CD8-positive, alpha-beta memory T cell (primary cell): ENCODE measurements around the gene CNTN6. TPM values are rescaled to one million over a fixed set of nuclear protein-coding genes. Genes with fewer than 3 reads are reported as not detected.

Experiments used
- CTCF ChIA-PET: fragments of 350-600 bp; sonication (Branson Sonifier 250); formaldehyde crosslinking; loops from one replicate; lab custom pipeline; 2021; ENCODE audit warnings: antibody characterized with exemption; lab: Charles Lee
- POLR2A ChIA-PET: fragments of 350-600 bp; sonication (Branson Sonifier 250); formaldehyde crosslinking; loops from one replicate; lab custom pipeline; 2021; ENCODE audit warnings: antibody characterized with exemption; lab: Charles Lee
- DNase-seq, 5 donors: peaks; one replicate each; pipeline versions ENCODE4 v3.0.0 to v3.0.0-alpha.2; 2020 to 2022; ENCODE audit warnings: mixed read lengths in 1 of 5
- H3K27ac ChIP-seq: one replicate; pipeline ENCODE4 v1.7.0; 2013; ENCODE audit warnings: low read depth, mild to moderate bottlenecking, low read length, moderate library complexity
- H3K27me3 ChIP-seq: 2 replicates; pipeline ENCODE4 v1.7.0; 2013; ENCODE audit warnings: low read length, mild to moderate bottlenecking; ENCODE audit not compliant: insufficient read depth, poor library complexity, severe bottlenecking
- H3K36me3 ChIP-seq: 2 replicates; pipeline ENCODE4 v1.7.0; 2013; ENCODE audit warnings: mild to moderate bottlenecking, low read length, moderate library complexity; ENCODE audit not compliant: insufficient read depth
- H3K4me1 ChIP-seq: 2 replicates; pipeline ENCODE4 v1.7.0; 2013; ENCODE audit warnings: mild to moderate bottlenecking, low read length, moderate library complexity; ENCODE audit not compliant: insufficient read depth
- H3K4me3 ChIP-seq: 2 replicates; pipeline ENCODE4 v1.7.0; 2013; ENCODE audit warnings: mild to moderate bottlenecking, low read length
- H3K9me3 ChIP-seq: 2 replicates; pipeline ENCODE4 v1.7.0; 2013; ENCODE audit warnings: mild to moderate bottlenecking, low read length
- H3K27ac Mint-ChIP-seq, 8 donors: one replicate each; pipeline ENCODE4 v1.8.0; 2020 to 2021; ENCODE audit warnings: mixed read lengths in 8 of 8, mild to moderate bottlenecking in 6 of 8, inconsistent platforms in 3 of 8, moderate library complexity in 3 of 8
- H3K27me3 Mint-ChIP-seq, 2 donors: one replicate each; pipeline ENCODE4 v1.8.0; 2020 to 2021; ENCODE audit warnings: mixed read lengths in 2 of 2, mild to moderate bottlenecking in 1 of 2, moderate library complexity in 1 of 2
- H3K36me3 Mint-ChIP-seq, 3 donors: one replicate each; pipeline ENCODE4 v1.8.0; 2020 to 2021; ENCODE audit warnings: mixed read lengths in 3 of 3, inconsistent platforms in 1 of 3, mild to moderate bottlenecking in 1 of 3
- H3K4me1 Mint-ChIP-seq, 3 donors: one replicate each; pipeline ENCODE4 v1.8.0; 2020 to 2021; ENCODE audit warnings: mixed read lengths in 3 of 3, inconsistent platforms in 1 of 3, mild to moderate bottlenecking in 1 of 3
- H3K4me3 Mint-ChIP-seq, 7 donors: one replicate each; pipeline ENCODE4 v1.8.0; 2020 to 2021; ENCODE audit warnings: mixed read lengths in 7 of 7, mild to moderate bottlenecking in 6 of 7, moderate library complexity in 4 of 7, inconsistent platforms in 2 of 7
- H3K9me3 Mint-ChIP-seq, 5 donors: one replicate each; pipeline ENCODE4 v1.8.0; 2020 to 2022; ENCODE audit warnings: mixed read lengths in 5 of 5, mild to moderate bottlenecking in 3 of 5, moderate library complexity in 2 of 5, inconsistent platforms in 1 of 5
- polyA plus RNA-seq: library from polyadenylated mRNA; unstranded; fragments of 300-500 nt; fragmentation: Illumina TruSeq; gene quantifications from one replicate; pipeline ENCODE4 v1.2.3, GENCODE V29; 2021
- total RNA-seq, 2 experiments: library from RNA; stranded (reverse); gene quantifications; one replicate each; pipeline ENCODE4 v1.2.3, GENCODE V29; 2021

The CNTN6 gene
- total and polyA plus RNA-seq, 3 experiments from 2014 or later = not detected

GRCh38 chr3:1294586-1294985 is 201.8 kb downstream of the CNTN6 start:
- no peaks in the 10 kb centered on the region for H3K27me3 ChIP-seq
- H3K4me3 ChIP-seq = no peak overlapping the region

GRCh38 chr3:1318296-1319005 is 225.6 kb downstream of the CNTN6 start:
- no peaks in the 10 kb centered on the region for H3K9me3 ChIP-seq
- CTCF ChIA-PET = interaction anchor here (0.9 kb wide), 1 partner anchor 56 kb away, joined by 4 read pairs; no protein-coding TSS in a partner anchor
- Mint-ChIP-seq H3K27me3 (peaks cover 0 to 2% of the 10 kb centered on the region in 2 donors), H3K9me3 (peaks cover 0 to 6% (median 3%) of the 10 kb centered on the region in 5 donors), H3K4me3 (no peak overlapping the region), H3K4me1 (no peaks in the 10 kb centered on the region), H3K36me3 (no peaks in the 10 kb centered on the region), H3K27ac (no peak overlapping the region)
- DNase-seq = no peak
- no peaks in the 10 kb centered on the region for H3K27me3 ChIP-seq
- POLR2A ChIA-PET = no interaction called here
- H3K27ac ChIP-seq = no peak overlapping the region
- H3K36me3 ChIP-seq = no peaks in the 10 kb centered on the region
- no peak overlapping the region for H3K4me3 ChIP-seq
- no peaks in the 10 kb centered on the region for H3K4me1 ChIP-seq

More at GRCh38 chr3:1294586-1294985, 201.8 kb downstream of the CNTN6 start:
- Mint-ChIP-seq H3K9me3 (peaks cover 5 to 21% (median 8%) of the 10 kb centered on the region in 5 donors), H3K4me3 (no peak overlapping the region), H3K27me3 (no peaks in the 10 kb centered on the region), H3K36me3 (peaks cover 0 to 1% (median 0%) of the 10 kb centered on the region in 3 donors), H3K27ac (no peak overlapping the region), H3K4me1 (no peaks in the 10 kb centered on the region)
- ChIA-PET CTCF (no interaction called here), POLR2A (no interaction called here)
- H3K27ac ChIP-seq = no peak overlapping the region
- no peaks in the 10 kb centered on the region for H3K36me3 ChIP-seq
- no peaks in the 10 kb centered on the region for H3K4me1 ChIP-seq
- DNase-seq = no peak
- no peaks in the 10 kb centered on the region for H3K9me3 ChIP-seq

GRCh38 chr3:1326546-1326945 is 233.7 kb downstream of the CNTN6 start:
- POLR2A ChIA-PET = no interaction called here
- no peaks in the 10 kb centered on the region for H3K4me1 Mint-ChIP-seq
- CTCF ChIA-PET = no interaction called here

GRCh38 chr3:1330107-1330506 is 237.3 kb downstream of the CNTN6 start:
- Histone ChIP-seq H3K27ac (no peak overlapping the region), H3K9me3 (no peaks in the 10 kb centered on the region), H3K27me3 (no peaks in the 10 kb centered on the region), H3K4me1 (no peaks in the 10 kb centered on the region), H3K36me3 (no peaks in the 10 kb centered on the region), H3K4me3 (no peak overlapping the region)
- no peak for DNase-seq
- Mint-ChIP-seq H3K9me3 (peaks cover 4 to 43% (median 6%) of the 10 kb centered on the region in 5 donors), H3K27ac (no peak overlapping the region), H3K4me3 (no peak overlapping the region), H3K4me1 (no peaks in the 10 kb centered on the region), H3K27me3 (no peaks in the 10 kb centered on the region), H3K36me3 (no peaks in the 10 kb centered on the region)
- ChIA-PET POLR2A (no interaction called here), CTCF (no interaction called here)

More at GRCh38 chr3:1326546-1326945, 233.7 kb downstream of the CNTN6 start:
- Histone ChIP-seq H3K36me3 (no peaks in the 10 kb centered on the region), H3K27ac (no peak overlapping the region), H3K9me3 (no peaks in the 10 kb centered on the region), H3K4me3 (no peak overlapping the region), H3K27me3 (no peaks in the 10 kb centered on the region), H3K4me1 (no peaks in the 10 kb centered on the region)
- H3K36me3 Mint-ChIP-seq = no peaks in the 10 kb centered on the region
- peaks cover 4 to 21% (median 5%) of the 10 kb centered on the region in 5 donors for H3K9me3 Mint-ChIP-seq
- no peaks in the 10 kb centered on the region for H3K27me3 Mint-ChIP-seq
- H3K4me3 Mint-ChIP-seq = no peak overlapping the region
- no peak for DNase-seq
- no peak overlapping the region for H3K27ac Mint-ChIP-seq

- H3K4me1 Mint-ChIP-seq = no peaks in the 10 kb centered on the region
- no peaks in the 10 kb centered on the region for H3K4me1 ChIP-seq
- no peaks in the 10 kb centered on the region for H3K27me3 ChIP-seq
- H3K9me3 Mint-ChIP-seq = peaks cover 0 to 31% (median 4%) of the 10 kb centered on the region in 5 donors
- H3K9me3 ChIP-seq = no peaks in the 10 kb centered on the region
- ChIA-PET CTCF (no interaction called here), POLR2A (no interaction called here)
- H3K36me3 ChIP-seq = no peaks in the 10 kb centered on the region
- H3K27ac Mint-ChIP-seq = no peak overlapping the region
- no peak for DNase-seq
- no peak overlapping the region for H3K4me3 ChIP-seq
- H3K4me3 Mint-ChIP-seq = no peak overlapping the region
- no peak overlapping the region for H3K27ac ChIP-seq
- H3K36me3 Mint-ChIP-seq = no peaks in the 10 kb centered on the region
- no peaks in the 10 kb centered on the region for H3K27me3 Mint-ChIP-seq
Measured at GRCh38 chr3:1346386-1346785, 253.6 kb downstream of the CNTN6 start.

GRCh38 chr3:1348547-1348946 is 255.7 kb downstream of the CNTN6 start:
- Mint-ChIP-seq H3K9me3 (peaks cover 0 to 29% (median 4%) of the 10 kb centered on the region in 5 donors), H3K27ac (no peak overlapping the region), H3K4me1 (no peaks in the 10 kb centered on the region), H3K27me3 (no peaks in the 10 kb centered on the region), H3K4me3 (no peak overlapping the region), H3K36me3 (no peaks in the 10 kb centered on the region)
- H3K4me3 ChIP-seq = no peak overlapping the region
- no peaks in the 10 kb centered on the region for H3K9me3 ChIP-seq
- no peaks in the 10 kb centered on the region for H3K27me3 ChIP-seq
- H3K4me1 ChIP-seq = no peaks in the 10 kb centered on the region
- POLR2A ChIA-PET = no interaction called here
- H3K36me3 ChIP-seq = no peaks in the 10 kb centered on the region
- CTCF ChIA-PET = no interaction called here
- no peak for DNase-seq
- H3K27ac ChIP-seq = no peak overlapping the region

- Histone ChIP-seq H3K4me3 (no peak overlapping the region), H3K4me1 (no peaks in the 10 kb centered on the region), H3K27me3 (no peaks in the 10 kb centered on the region), H3K9me3 (no peaks in the 10 kb centered on the region), H3K27ac (no peak overlapping the region), H3K36me3 (no peaks in the 10 kb centered on the region)
- H3K36me3 Mint-ChIP-seq = no peaks in the 10 kb centered on the region
- no peaks in the 10 kb centered on the region for H3K27me3 Mint-ChIP-seq
- DNase-seq = no peak
- POLR2A ChIA-PET = no interaction called here
- H3K9me3 Mint-ChIP-seq = peaks cover 0 to 33% (median 6%) of the 10 kb centered on the region in 5 donors
- no peak overlapping the region for H3K27ac Mint-ChIP-seq
- H3K4me1 Mint-ChIP-seq = no peaks in the 10 kb centered on the region
- H3K4me3 Mint-ChIP-seq = no peak overlapping the region
- CTCF ChIA-PET = no interaction called here
Measured at GRCh38 chr3:1350885-1351284, 258.1 kb downstream of the CNTN6 start.

GRCh38 chr3:1355691-1356090 is 262.9 kb downstream of the CNTN6 start:
- Mint-ChIP-seq H3K4me3 (no peak overlapping the region), H3K36me3 (no peaks in the 10 kb centered on the region), H3K27me3 (no peaks in the 10 kb centered on the region), H3K27ac (no peak overlapping the region), H3K9me3 (peaks cover 0 to 37% (median 2%) of the 10 kb centered on the region in 5 donors), H3K4me1 (no peaks in the 10 kb centered on the region)
- Histone ChIP-seq H3K27me3 (no peaks in the 10 kb centered on the region), H3K4me3 (no peak overlapping the region), H3K36me3 (no peaks in the 10 kb centered on the region), H3K4me1 (no peaks in the 10 kb centered on the region), H3K9me3 (no peaks in the 10 kb centered on the region), H3K27ac (no peak overlapping the region)
- ChIA-PET CTCF (no interaction called here), POLR2A (no interaction called here)
- DNase-seq = no peak
